GM21390 (cell line): Measurements from ENCODE around the gene ZNRF3.
"Not testable (repeated sequence)": the region's sequence is repeated elsewhere in the genome, so short reads cannot be mapped to it uniquely, and the experiment has no call there.

Source experiments
- ATAC-seq: cut with Tn5 transposase; IDR thresholded peaks from one replicate; pipeline ENCODE4 v1.9.1; 2021; ENCODE audit not compliant: unreplicated experiment

ZNRF3 gene

GRCh38 chr22:29082826-29083545, 199.6 kb downstream of the ZNRF3 start:
- ATAC-seq = no peak

DNA sequence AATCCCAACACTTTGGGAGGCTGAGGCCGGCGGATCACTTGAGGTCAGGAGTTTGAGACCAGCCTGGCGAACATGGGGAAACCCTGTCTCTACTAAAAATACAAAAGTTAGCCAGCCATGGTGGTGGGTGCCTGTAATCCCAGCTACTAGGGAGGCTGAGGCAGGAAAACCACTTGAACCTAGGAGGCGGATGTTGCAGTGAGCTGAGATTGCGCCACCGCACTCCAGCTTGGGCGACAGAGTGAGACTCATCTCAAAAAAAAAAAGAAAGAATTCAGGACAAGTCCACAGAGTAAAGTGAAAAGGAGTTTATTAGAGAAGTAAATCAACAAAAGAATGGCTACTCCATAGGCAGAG, 200.2 kb downstream of the ZNRF3 start:
- not testable (repeated sequence) for ATAC-seq

- ATAC-seq = no peak
Observed at GRCh38 chr22:29083933-29084591, 200.7 kb downstream of the ZNRF3 start.

GRCh38 chr22:29087012-29087411, 203.6 kb downstream of the ZNRF3 start:
- ATAC-seq = no peak

DNA sequence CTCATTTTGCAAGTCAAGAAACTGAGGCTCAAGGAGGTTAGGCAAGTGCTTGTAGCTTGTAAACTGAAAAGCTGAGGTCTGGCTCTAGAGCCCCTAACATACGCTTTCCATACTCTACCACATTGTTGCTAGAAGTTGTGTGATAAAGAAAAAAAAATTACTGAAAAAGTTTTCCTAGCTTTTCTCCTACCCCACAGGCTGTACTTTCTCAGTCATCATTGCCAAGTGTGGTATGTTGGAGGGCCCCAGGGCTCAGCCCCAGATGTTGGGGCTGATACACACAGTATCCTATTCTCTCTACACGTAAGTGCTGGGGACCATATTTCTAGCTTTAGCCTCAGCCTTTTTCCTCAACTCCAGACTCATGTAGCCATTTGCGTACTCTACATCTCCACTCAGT, 205.4 kb downstream of the ZNRF3 start:
- ATAC-seq = no peak

DNA sequence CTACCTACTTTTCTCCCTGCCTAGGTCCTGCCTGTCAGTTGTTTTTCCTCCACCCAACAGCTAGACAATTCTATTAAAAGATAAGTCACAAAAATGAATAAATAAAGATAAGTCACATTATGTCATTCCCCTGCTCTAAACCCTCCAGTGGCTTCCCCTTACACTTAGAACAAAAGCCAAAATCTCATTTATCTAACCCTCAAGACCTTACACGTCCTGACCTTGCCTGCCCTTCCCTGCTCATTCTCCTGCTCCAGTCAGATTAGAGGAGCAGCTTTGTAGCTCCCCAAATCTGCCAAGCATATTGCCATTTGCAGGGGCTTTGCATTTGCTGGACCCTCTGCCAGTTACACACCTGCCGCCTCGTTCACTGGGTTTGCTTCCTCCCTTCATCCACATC, 206.1 kb downstream of the ZNRF3 start:
- no peak for ATAC-seq

DNA sequence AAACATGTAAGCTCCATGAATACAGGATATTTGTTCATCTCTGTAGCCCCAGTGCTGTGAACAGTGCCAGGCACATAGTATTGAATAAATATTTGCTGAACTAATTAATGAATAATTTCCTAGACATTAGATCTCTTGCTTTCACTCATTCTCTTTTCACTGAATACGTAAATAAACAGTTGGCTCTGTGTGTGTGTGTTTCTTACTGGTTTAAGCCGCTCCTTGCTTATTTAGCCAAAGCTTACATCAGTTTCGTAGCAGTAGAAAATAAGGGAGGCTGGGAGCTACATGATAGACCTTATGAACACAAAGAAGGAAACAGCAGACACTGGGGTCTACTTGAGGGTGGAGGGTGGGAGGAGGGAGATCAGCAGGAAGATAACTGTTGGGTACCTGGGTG, 206.7 kb downstream of the ZNRF3 start:
- no peak for ATAC-seq

DNA sequence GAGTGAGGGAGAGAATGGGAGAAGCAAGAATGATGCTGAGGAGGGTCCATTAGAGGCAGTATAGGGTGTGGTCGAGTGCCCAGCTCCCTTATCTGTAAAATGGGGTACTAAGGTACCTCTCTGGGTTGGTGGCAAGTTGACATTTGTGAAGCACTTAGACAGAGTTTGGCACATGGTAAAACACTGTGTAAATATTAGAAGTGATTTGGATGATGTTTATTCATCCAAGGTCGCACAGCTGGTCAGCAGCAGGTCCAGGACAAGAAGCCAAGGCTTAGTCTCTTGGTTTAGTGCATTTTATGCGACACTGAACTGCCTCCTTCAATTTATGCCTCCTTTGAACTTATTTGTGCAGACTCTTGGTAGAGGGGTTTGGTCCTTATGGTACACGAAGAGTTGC, 208.9 kb downstream of the ZNRF3 start:
- ATAC-seq = no peak

GRCh38 chr22:29093030-29093429, 209.7 kb downstream of the ZNRF3 start:
- no peak for ATAC-seq

DNA sequence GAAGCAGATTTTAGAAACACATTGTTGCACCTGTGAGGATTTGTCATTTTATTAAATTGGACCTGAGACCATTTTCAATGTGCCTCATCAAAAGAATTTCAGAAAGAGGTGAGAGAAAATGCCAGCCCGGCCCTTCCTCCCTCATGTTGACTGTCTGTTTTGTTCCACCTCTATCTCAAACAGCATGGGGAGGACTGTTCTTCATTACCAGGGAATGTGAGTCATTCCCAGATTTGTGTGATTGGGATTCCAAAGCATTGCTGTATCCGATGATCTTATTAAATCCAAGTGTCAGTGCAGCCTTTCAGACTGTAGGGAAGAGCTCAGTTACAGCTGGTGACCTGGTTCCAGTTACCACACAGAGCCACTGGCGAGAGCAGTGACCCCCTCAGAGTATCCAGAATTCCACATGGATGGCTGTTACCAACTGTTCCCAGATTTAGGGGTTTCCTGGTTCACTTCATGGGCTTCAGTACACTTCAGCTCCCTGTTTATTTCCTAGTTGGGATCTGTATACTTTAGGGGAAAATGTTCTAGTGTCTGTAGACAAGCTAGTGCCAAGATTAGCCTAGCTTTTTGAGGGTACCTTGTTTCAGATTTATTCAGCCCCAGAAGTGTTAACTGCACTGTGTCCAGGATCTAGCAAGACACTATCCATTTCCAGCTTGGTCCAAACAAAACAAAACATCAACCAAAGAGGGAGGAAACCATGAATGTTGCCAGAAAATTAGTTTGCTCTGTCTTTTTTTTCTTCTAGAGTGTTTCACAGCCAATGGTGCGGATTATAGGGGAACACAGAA, 210.3 kb downstream of the ZNRF3 start:
- no peak for ATAC-seq

DNA sequence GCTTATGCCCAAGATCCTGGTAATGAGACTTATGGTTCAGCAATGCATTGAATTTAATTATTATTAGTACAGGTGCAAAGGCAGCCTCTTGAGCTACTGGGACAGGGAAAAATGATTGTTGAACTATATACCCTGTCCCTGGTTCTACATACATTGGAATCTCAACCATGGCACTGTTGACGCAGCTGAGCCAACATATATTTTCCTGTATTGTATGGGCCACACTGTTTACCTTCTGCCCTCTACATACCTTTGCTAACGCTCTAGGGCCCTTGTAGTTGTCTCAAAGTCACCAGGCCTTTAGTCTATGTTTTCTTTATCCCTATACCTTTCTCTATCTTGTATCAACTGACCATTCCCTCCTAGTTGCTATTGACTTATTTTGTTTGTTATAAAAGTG, 212.1 kb downstream of the ZNRF3 start:
- no peak for ATAC-seq

GRCh38 chr22:29096736-29097669, 213.6 kb downstream of the ZNRF3 start:
- ATAC-seq = no peak

GRCh38 chr22:29098296-29098695, 214.9 kb downstream of the ZNRF3 start:
- ATAC-seq = no peak

GRCh38 chr22:29102300-29102699, 218.9 kb downstream of the ZNRF3 start:
- ATAC-seq = no peak

DNA sequence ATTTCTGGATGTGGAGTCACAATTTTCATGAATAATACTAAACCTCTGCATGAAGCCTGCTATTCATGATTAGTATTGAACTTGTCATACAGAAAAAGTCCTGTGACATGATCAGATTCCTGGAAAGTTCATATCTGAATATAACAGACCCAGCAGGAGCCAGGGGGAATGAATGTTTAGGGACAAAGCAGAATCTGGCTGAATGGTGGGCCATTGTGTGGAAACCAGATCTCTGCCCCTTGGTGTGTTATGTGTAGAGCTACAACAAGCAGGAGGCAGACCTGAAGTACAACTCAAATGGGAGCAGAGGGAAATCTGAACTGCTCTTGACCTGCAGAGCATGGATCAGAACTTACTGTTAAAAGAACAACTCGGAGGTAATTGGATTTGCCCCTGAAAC, 219.7 kb downstream of the ZNRF3 start:
- ATAC-seq = no peak

GRCh38 chr22:29105468-29105867, 222.1 kb downstream of the ZNRF3 start:
- no peak for ATAC-seq

GRCh38 chr22:29106839-29107238, 223.5 kb downstream of the ZNRF3 start:
- ATAC-seq = no peak
